HG03060 (cell line): ENCODE results near the gene AGPAT3.
"Not testable (repeated sequence)": the region's sequence is repeated elsewhere in the genome, so short reads cannot be mapped to it uniquely, and the experiment has no call there.

ENCODE experiments used
- ATAC-seq: cut with Tn5 transposase; IDR thresholded peaks from one replicate; pipeline ENCODE4 v1.9.1; 2021; ENCODE audit warnings: low read depth, moderate number of reproducible peaks; ENCODE audit not compliant: unreplicated experiment

AGPAT3 gene

DNA sequence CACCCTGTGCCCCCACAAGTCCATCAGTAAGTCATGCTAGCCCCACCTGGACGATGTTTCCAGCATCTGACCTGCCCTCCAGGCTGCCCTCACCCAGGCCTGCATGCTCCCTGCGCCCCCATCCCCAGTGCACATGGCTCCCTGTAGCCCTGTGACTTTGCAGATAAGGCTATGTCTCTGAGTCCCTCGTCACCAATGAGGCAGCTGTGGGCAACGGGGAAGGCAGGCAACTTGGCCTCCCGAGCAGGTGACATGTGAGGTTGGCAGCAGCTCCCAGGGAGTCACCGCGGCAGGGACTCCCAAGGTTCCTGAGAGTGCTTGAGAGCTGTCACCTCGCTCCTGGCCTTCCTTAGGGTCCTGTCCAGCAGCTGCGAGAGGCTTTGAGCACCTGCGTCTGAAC is 32.4 kb upstream of the AGPAT3 start:
- no peak for ATAC-seq

DNA sequence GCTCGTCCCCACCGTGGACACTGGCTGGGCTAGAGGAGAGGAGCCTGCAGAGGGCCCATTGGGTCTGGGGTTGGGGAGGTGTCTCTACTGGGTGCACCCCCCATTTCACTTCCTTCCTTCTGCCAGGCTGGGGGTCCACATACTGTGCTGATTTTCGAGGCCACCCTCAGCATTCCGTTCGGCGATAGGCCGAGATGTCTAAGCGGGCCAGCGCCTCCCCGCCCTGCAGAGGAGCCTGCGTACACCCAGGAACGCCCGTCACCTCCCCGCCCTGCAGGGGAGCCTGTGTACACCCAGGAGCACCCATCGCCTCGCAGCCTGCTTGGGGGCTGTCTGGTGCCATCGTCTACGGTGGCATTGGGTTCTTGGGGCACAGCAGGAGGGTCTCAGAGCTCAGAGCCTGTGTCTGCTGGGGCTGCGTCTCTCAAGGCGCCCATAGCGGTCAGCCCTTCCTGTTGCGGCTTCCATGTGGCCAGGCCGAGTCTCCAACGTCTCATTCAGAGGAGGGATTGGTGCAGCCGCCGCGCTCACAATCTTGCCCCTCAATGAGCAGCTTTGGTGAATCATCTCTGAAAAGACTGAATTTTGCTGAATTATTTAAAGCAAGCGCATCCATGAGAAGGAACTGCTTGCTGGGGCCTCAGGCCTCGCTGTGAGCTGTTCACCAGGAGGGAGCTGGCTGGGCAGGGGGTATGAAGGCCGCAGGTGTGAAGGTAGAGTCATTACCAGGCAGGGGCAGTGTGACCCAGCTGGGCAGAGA is 30.7 kb upstream of the AGPAT3 start:
- ATAC-seq: no peak

DNA sequence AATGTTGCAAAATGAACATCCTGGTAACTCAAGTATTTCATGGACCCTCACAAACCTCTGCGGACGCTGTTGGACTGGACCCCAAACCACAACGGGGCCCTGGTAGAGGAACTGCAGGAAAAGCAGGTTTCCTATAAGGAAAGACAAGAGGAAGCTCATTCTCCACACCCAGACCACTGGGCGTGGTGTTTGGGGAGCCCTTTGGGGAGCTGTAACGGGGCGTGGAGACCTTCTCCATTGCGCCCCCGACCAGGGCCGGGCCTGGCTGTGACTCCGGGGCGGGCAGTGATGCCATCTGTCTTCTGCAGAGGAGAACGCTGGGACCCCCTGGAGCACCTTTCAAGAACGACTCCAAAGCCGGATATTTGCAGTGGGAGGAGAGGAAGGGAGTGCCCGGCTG is 30.0 kb upstream of the AGPAT3 start:
- ATAC-seq: no peak

DNA sequence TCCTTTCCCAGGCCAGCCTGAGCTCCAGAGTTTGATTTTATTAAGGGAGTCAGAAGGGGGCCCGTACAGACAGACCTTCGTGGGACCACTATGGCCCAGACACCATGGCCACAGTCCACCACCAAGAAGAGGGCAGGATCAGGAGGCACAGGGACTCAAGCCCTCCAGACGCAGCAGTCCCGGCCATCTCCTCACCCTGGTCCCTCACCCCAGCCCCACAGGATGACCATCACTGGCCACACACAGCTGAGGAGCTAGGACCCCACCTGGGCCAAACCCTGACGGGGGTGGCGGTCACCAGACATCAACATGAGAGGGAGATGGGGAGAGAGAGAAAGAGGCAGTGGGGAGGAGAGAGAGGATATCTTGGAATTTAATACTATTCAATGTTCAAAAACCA is 29.2 kb upstream of the AGPAT3 start:
- no peak for ATAC-seq

DNA sequence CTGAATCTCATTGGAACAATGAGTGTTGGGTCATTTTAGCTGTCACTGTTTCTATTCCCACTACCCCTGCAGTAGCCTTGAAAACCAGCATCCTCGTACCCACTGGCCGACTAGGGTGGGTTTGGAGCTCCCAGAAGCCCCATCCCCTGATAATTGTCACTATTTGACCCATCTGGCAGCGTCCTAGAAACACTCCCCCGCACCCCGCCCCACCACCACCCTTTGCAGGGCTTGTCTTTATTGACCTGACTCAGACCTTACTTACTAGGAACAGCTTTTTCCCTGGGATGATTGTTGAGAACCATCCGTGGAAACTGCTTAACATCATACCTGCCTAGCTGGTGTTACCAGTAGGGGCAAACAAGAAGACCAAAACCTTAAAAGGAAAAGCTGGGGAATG is 28.4 kb upstream of the AGPAT3 start:
- ATAC-seq: no peak

DNA sequence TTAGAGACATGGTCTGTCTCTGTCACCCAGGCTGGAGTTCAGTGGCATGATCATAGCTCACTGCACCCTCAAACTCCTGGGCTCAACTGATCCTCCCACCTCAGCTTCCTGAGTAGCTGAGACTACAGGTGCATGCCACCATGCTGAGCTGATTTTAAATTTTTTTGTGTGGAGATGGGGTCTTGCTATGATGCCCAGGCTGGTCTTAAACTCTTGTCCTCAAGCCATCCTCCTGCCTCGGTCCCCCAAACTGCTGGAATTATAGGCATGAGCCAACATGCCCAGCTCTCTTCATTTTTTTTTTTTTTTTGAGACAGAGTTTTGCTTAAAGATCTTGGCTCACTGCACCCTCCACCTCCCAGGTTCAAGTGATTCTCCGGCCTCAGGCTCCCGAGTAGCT is 24.8 kb upstream of the AGPAT3 start:
- ATAC-seq: no peak

DNA sequence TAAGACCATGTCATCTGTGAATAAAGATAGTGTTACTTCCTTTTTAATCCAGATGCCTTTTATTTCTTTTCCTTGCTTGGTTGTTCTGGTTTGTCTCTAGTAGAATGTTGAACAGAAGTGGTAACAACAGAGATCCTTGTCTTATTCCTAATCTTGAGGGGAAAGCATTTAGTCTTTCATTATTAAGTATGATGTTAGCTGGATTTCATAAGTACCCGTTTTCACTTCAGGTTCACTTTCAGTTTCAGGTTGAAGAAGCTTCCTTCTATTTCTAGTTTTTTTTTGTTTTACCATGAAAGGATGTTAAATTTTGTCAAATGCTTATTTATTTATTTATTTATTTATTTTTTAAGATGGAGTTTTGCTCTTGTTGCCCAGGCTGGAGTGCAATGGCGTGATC is 22.3 kb upstream of the AGPAT3 start:
- no peak for ATAC-seq

DNA sequence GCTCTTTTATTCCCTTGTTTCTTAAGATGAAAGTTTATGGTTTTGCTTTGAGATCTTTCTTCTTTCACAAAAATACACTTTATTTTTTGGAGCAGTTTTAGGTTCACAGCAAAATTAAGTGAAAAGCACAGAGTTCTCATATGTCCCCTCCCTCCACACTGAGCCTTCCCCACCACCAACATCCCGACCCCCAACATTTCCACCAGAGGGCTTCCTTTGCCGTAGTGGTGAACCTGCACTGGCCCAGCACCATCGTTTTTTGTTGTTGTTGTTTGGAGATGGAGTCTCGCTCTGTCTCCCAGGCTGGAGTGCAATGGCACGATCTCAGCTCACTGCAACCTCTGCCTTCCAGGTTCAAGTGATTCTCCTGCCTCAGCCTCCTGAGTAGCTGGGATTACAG is 20.1 kb upstream of the AGPAT3 start:
- not testable (repeated sequence) for ATAC-seq

DNA sequence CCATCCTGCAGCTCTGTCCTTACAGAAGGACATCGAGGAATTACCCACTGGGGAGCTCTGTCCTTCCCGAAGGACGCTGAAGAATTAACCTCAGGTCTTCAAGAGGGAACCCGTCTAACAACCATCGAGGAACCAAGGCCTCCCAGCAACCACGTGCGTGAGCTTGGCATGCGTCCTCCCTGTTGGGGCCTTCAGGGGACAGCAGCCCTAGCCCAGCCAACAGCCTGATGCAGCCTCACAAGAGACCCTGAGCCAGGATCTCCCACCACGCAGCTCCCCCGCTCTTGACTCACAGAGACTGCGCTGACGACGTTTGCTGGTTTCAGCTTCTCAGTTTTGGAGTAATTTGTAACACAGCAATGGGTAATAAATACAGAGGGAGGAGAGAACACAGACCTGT is 19.6 kb upstream of the AGPAT3 start:
- ATAC-seq: no peak

DNA sequence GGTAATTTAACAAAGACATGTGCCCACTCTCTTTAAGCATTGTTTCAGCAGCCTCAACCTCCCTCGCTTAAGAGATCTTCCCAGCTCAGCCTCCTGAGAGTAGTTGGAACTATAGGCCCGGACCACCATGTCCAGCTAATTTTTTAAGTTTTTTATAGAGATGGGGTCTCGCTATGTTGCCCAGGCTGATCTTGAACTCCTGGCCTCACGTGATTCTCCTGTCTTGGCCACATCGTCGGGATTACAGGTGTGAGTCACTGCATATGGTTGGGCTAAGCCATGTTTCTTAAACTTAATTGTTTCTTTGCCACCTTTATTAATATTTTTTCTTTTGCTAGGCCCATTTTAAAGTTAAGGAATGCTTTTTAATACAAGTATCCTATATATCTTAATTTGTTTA is 18.6 kb upstream of the AGPAT3 start:
- ATAC-seq: no peak

DNA sequence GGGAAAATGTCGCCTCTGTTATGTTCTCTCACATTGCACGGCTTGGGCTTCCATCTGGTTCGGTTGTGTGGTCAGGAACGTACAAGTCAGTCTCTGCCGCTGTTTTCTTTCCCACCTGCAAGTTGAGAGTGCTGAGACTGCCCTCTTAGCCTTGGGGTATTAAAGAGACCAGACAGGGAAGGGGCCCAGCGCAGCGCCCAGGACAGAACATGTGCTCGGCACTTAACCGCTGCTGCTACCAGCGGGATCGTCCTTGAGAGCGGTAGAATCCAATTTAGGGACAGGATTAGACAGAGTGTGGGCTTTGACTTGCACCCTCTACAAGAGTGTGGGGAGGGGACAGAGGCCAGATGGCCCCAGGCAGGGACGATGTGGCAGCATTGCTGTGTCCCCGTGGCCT is 17.7 kb upstream of the AGPAT3 start:
- ATAC-seq: no peak

DNA sequence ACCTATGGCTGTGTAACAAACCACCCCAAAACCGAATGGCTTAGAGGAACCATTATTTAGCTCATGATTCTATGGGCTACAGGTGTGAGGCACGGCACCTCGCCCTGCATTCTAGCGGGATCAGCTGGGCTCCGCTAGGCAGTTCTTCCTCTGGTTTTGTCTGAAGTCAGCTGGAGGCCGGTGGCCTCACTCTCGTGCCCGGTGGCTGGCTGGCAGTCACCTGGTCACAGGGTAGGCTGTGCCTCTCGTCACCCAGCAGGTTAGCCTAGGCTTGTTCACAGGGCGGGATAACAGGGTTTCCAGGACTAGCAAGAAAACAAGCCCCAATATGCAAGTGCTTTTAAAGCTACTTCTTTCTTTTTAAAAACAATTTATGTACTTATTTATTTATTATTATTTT is 16.3 kb upstream of the AGPAT3 start:
- no peak for ATAC-seq

DNA sequence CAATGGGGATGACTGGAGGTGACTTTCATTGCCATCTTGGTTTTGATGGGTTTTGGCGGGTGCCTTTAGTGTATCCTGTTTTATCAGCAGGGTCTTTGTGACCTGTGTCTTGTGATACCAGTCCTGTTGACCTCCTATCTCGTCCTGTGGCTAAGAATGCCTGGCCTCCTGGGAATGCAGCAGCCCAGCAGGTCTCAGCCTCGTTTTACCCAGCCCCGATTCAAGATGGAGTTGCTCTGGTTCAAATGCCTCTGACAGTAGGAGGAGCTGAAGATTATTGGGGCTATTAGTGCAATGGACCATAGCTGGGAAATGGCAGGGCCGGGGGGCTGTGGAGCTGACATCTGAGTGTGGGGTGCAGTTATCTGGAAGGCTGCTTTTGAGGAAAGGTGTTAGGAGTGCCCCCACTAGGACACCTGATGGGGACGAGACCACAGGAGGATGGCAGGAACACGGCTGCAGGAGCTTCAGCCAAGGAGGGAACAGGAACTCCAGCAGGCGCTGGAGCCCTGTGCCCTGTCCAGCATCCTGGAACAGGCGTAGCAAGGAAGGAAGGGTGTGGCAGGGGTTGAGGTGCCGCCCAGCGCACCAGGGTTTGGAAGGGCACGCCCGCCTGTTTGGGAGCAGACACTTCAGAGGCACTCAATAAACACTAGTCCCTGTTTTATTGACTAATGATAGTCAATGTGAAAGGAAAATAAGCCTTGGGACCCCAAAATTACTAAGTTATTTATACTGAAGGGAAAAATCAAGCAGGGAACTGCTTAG is 15.3 kb upstream of the AGPAT3 start:
- ATAC-seq: no peak

DNA sequence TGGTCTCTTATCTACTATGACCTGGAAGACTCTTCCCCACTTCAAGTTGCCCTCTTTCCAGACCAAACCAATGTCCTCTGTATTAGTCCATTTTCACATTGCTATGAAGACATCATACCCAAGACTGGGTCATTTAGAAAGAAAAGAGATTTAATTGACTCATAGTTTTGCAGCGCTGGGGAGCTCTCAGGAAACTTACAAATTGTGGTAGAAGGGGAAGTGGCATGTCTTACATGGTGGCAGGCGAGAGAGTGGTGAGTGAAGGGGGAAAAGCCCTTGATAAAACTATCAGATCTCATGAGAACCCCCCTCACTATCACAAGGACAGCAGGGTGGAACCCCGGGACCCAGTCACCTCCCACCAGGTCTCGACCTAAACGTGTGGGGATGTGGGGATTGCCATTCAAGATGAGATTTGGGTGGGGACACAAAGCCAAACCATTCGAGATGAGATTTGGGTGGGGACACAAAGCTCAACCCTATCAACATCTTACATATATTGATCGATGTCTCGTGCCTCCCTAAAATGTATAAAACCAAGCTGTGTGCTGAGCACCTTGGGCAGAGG is 14.2 kb upstream of the AGPAT3 start:
- ATAC-seq: no peak

DNA sequence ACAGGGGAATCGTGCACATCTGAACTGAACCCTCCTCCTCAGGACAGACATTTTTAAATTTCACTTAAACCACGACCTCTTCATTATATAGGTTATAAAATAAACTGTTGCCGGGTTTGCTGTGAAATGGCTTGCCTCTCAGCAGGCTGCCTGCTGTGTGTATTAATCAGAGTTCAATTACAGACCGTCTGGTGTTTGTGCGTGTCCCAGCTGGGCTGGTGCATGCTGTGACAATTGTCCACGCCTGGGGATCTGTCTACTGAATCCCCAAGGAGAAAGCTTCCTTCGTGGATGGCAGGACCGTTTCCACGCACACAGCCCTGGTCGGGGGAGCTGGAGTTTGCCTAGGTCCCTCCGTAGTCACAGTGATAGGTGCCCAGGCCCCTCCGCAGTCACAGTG is 13.4 kb upstream of the AGPAT3 start:
- no peak for ATAC-seq

DNA sequence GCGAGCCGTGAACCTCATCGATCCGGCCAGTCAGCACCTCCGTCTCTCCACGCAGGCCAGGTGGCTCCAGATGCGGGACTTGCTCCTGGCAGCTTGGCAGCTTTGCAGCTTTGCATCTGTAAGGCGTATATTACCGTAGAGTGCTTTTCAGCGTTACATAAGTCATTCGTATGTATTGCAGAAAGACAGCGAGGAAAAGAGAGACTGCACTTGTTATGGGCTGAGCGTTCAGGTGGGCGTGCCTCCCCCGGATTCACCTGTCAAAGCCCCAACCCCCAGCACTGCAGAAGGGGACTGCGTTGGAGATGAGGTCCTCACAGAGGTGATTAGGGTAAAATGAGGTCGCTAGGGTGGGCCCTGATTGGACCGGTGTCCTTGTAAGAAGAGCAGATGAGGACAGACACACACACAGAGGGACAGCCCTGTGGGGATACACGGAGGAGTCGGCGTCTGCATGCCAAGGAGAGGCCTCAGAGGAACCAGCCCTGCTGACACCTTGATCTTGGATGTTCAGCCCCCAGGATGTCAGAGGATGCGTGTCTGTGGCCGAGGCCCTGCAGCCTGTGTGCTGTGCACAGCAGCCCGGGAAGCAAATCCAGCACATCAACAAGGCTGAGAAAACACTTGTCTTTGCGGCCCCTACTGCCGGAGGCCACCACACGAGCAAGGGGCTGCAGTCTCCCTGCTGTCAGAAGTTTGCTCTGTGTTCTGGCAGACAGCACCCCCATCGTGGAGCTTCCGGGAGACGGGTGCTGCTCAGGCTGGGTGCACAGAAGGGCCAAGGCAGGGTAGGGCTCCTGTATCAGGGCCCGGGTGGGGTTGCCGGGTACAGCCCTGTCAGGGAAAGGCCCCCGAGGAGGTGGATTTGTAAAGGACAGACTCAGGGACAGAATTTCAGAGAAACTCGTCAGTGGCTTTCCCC is 10.9 kb upstream of the AGPAT3 start:
- ATAC-seq: no peak

DNA sequence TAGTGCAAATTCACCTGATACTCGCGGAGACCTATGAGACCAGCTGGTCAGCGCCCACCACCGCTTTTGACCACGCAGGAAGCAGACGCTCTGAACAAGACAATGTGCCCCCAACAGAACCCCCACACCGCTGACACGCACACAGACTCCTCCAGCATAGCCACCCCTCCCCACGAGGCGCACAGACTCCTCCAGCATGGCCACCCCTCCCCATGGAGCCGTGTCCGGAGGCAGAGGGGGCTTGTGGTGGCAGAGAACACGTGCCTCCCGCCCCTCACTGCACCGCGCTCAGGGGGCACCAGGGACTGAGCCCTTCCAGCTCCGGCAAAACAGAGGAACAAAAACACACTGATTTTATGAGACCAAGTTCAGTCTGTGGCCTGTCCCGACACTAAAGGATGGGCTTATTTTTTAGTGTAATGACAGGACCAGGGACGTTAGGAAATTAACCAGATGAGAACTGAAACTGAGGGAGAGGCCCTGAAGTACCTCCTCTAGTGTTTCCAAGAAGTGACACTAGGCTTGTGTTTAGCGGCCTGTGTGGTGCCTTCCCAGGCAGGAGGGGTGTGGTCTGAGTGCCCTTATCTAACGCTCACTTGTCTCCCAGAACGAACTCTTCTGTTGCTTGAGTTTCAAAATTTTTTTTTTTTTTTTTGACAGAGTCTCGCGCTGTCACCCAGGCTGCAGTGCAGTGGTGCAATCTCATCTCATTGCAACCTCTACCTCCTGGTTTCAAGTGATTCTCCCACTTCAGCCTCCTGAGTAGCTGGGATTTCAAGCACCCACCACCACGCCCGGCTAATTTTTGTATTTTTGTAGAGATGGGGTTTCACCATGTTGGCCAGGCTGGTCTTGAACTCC is 10.0 kb upstream of the AGPAT3 start:
- no peak for ATAC-seq

DNA sequence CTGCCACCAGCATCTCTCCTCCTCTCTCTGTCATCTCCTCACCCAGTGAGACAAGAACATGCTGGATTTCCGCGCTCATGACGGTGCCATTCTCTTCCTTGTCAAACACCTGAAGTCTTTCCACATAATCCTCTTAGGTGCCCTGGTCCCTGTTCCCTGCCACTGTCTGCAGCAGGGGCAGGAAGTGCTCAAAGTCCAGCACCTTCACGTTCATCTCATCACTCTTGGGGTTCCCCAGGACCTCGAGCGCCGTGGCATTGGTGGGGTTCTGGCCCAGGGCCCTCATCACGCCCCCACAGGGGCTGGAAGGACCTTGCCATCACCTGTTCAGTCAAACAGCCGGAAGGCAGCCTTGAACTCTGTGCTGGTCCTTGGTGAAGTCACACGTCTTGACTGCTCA is 9.1 kb upstream of the AGPAT3 start:
- no peak for ATAC-seq

DNA sequence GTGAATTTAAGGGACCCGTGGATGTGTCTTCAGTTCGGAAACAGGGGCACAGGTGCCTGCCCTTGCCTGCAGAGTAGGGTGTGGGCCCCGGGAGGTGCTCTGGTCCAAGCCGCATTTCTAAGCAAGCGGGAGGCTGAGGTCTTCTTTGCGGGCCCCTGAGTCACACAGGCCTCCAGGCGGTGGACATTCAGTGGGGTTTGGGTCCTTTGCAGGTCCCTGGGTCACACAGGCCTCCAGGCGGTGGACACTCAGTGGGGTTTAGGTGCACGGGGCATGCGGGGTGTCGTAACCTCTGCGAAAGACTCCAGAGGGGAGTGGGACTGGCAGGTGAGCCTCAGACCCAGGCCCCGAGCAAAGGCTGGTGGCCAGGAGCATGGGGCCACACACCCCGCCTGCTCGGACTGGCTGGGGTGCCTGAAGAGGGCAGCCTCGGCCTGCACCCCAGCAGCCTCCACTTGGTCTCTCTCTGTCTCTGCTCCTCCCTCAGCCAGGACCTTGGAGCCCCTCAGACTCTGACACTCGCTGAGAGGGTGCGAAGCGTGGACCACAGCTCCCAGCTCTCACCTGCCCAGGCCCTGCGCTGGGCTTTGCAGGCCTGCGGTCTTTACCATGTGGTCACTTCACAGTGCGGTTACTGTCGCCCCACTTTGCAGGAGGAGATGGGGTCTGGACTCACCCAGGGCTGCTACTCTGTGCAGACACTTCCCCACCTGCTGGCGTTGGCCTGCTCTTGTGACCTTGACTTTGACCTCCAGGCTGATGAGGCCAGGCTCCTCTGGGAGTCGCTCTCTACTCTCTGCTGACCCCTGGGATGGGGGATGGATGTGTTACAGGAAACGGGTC is 6.0 kb upstream of the AGPAT3 start:
- no peak for ATAC-seq
